ENCODE results near the gene EIF5B.

EIF5B gene

DNA sequence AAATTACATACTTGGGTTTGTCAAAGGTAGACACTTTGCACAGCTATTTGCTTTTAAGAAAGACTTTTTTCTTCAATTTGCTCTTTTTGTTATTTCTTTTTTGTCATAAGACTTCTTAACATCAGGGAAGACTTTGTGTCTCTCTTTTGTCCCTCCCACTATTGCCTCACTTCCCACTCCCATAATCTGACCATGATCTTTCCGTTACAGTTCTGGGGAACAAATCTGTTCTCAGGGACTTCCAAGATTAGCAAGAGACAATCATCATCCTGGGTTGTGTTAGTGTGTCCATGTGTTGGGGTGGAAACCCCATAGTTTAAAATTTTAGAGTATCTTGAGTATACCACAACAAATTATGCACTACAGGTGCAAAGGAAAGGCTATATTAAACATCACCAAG lies 77.4 kb downstream of the EIF5B start:
- DNase-seq (ENCODE audit: low read depth), result no peak

DNA sequence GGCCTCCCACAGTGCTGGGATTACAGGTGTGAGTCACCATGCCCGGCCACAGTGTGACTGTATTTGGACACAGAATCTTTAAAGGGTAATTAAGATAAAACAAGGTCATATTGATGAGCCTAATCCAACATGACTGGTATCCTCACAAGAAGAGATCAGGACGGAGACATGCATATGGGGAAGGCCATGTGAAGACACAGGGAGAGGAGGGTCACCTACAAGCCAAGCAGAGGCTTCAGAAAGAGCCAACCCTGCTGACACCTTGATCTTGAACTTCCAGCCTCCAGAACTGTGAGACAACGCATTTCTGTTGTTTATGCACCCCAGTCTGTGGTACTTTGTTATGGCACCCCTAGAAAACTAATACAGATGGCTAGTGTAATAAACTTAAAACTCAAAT lies 80.2 kb downstream of the EIF5B start:
- DNase-seq (ENCODE audit: low read depth), result no peak

DNA sequence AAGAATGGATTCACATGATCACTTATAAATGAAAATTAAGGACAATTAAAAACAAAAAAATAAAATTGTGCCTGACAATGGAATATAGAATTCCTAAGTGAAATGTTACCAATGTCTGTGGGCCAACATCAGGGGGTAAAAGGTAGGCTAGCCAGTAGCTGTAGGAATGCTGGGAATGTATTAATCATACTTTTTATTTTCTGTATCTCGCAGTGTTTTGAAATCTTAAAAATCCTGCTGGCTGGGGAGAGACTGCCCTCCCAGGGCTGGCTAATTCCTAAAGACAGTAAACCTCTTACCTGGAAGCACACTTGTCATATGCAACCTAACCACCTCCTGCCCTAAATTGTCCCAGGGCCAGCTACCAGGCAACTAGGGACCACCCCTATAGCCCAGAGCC lies 82.8 kb downstream of the EIF5B start:
- no peak for DNase-seq (ENCODE audit: low read depth)

DNA sequence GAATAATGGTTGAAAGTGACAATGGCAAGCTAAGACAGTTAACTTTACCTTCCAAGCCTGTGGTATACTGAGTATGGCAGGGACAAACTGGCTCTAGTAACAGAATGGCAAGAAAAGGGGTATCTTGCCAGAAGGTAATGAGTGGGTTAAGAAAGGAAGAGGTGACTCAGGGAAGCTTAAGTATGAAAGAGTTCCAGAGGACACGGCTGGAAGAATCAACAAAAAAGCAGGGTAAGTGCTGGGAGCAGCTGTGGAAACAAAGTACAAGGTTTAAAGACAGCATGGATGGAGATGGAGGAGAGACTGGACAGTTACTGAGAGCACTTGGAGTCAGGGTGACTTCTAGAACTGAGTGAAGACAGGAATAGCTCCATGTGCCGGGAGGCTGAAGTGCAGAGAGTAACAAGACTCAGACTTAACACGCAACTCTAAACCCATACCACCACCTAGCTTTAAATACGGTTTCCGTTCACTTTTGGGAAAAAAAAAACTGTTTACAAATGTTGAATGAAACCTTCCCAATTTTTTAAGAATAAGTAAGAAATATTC lies 83.6 kb downstream of the EIF5B start:
- DNase-seq (ENCODE audit: low read depth), result no peak

DNA sequence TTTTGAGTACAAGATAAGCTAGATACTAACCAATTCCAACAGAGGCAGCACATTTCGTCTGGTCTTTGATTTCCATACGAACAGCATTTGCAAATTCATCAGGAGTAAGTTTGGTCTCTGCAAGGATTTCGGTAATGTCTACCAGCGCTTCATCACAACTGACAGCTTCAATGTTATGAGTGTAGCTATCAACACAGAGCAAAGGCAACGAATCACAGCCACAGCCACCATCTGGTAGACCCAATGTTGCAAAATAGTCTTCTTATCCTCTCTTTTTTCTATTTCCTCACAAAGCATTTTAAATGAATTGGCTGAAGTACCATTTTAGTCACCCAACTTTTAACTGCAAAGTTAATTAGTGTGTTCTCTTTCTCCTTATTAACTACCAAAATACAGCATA lies 84.3 kb downstream of the EIF5B start:
- DNase-seq (ENCODE audit: low read depth), result no peak

DNA sequence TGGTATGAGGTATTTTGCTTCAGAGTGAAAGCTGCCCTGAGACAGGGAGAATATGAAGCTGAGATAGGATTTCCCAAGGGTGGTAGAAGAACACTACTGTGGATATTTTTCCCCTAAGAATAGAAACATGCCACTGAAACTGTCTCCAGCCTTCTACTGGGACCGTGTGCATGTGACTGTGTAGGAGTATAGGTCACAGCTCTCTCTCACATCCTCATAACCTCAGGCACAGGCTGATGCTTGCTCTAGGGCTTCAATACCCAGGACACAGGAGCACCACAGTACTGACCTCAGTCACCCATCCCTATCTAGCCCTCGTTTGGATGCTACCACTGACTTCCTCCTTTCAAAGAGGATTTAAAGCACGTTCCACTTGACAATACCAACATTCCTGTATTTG lies 85.4 kb downstream of the EIF5B start:
- DNase-seq (ENCODE audit: low read depth), result no peak

DNA sequence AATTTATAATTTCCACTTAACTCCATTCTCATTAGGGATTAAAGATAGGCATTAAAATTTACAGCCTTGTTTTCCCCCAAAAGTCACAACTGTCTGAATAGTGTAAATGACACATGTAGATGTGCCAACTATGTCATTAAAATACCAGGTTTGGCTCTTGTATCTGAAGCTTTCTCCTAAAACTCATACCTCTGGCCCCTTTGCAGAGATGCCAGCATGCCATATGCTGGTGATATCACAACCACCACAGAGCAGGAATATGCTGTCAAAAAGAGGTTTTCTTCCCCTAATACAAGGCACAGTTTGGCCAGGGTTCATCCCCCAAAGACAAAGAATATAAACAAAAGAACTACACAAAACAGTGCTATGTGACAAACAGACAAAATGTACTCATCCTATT lies 87.2 kb downstream of the EIF5B start:
- DNase-seq (ENCODE audit: low read depth), result no peak

DNA sequence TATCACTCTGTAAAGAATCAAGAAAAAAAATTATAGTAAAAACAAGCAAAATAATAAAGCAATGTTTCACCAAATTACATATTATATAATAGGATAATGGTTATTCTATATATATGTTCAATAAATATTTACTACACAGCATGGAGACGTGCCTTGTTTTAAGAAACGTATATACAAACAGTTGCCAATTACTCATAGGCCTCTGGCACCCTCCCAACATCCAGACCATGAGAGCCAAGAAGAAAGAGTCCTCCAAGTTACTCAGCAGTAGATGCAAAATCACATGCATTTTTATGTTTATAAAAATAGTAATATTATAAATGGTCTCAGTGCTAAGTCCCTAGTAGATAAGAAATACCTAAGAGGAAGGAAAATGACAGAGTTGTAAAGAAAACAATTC lies 87.8 kb downstream of the EIF5B start:
- DNase-seq (ENCODE audit: low read depth), result no peak

DNA sequence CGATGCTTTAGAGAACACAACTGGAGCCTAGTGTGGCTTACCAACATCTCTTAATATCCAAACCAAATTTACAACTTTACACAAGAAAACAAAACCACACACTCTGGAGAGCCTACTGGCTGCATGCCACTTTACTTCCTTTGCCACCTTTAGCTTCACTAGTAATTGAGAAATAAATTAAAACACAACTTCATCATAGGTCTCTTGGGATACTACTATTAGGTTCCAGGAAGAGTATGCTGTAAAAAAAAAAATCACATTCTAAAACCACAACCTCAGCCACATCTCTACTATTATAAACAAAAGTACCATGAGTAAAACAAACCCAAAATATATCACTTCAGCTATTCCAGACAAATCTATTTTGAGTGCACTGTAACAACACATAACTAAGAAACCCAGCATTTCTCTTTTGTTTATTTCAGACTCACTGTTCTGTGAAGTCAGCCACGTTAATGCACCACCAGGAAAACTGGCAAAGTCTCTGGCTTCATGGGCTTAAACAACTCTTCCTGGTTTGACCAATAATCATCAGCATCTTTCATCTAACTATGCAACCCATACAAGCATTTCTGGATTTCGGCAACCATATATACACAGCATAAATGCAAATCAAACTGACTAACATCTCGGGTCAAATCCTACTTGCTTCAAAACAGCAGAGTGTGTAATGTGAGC lies 93.6 kb downstream of the EIF5B start:
- DNase-seq (ENCODE audit: low read depth), result no peak

DNA sequence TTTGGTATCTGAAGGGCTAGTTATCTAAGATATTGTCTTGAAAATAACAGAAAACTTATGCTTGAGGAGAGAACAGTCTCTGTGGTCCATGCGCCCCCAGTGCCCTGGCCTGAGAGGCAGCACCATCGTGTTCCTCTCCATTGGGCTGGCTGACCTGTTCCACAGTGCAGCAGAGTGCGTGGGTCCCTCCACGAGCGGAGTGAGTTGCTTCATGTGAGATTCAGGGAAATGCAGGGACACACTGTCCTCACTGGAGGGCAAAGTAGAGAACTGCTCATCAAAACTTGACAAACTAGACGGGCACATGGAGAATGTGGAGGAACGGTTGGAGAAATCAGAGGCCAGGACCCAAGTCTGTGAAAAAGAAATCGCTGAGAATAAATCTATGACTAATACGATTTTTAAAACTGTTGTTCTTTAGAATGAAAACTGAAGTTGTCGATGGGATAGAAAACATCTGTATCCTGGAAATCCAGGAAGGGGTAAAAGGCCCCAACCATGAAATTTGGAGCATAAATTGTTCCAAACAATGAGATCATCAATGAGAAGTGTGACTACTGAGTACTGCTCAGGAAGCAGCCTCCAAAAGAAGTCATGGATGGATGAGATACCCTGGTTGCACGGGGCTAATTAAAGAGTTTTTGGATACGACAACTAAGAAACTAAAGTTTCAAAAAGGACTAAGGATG lies 94.5 kb downstream of the EIF5B start:
- no peak for DNase-seq (ENCODE audit: low read depth)

DNA sequence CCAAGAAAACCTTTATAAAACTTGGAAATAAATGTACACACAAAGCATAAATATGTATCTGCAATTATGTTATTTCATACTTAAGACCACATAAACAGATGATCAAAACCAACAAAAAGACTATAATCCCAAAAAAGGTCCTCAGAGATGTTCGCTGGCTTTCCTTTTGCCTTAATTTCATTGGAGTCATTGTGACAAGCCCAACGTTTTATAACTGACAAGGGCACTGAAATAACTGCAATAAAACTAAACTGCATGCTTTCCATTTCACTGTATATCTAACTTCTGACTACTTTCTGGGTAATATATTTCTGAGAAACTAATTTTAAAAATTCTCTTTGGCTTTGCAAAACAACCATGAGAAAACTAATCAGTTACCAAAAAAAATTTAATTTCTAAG lies 96.2 kb downstream of the EIF5B start:
- no peak for DNase-seq (ENCODE audit: low read depth)

DNA sequence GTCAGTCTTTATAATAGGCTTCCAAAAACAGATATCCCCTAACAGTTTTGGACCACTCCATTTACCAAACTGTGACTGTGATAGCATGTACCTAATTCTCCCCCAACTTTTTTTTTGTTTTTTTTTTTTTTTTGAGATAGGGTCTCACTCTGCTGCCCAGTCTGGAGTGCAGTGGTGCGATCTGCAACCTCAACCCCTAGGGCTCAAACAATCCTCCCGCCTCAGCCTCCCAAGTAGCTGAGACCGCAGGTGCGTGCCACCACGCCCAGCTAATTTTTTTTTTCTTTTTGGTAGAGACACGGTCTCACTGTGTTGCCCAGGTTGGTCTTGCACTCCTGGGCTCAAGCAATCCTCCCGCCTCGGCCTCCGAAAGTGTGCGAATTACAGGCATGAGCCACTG lies 99.7 kb downstream of the EIF5B start:
- DNase-seq (ENCODE audit: low read depth), result no peak

DNA sequence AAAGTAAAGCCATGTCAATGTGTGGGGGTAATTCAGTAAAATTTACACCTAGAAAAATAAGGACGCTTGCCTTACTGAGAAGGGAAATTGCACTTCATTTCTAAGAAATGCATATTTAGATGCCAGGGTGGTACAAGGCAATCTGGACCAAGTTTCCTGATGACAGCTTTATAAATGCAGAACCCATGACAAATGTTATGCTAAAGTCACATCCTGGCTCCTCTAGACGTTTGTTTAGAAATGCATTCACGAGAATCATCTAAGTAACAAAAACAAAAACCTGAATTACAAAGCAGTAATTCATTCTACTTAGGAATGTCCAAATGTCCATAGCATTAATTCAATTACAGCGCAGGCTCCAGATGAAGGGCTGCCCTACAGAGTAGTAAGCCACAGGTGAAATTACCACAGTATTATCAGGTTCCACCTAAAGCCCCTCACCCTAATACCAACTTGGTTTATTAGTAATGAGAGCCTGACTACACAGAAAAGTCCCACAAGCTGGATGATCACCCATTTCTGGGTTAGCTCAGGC lies 102.8 kb downstream of the EIF5B start:
- DNase-seq (ENCODE audit: low read depth), result no peak

DNA sequence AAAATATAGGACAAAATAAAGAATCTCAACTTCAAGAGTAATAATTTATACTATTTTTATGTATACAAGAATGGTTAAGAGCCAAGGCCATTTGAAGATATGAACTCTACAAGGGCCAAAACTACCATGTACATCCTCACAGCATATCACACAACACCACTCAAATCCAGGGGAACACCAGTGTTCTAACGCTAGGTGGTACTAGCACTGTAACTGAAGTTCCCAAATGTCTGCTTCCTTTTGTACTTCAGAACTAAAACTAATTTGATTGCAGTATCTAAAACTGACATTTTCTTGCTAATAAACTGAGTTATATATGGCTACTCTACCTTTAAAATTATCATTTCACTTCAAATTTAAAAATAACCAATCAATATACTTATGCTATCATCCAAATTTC lies 105.6 kb downstream of the EIF5B start:
- DNase-seq (ENCODE audit: low read depth), result no peak

DNA sequence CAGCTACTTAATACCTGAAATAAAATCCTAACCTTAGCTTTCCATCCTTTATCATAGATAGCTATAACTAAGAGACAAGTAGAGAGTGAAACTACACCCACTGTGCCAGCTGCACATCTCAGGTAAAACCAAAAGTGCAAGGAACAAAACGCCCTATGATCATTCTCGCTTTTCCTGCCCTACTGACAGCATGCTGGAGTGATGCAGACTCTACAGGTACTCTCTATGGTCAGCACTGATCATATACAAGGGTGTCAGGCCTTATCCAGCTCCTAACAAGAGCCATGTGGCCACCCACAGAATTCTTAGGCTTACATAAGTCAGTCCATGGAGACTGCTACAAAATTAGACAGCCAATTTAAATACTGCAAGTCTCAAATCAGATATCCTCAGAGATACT lies 107.0 kb downstream of the EIF5B start:
- DNase-seq (ENCODE audit: low read depth), result no peak

DNA sequence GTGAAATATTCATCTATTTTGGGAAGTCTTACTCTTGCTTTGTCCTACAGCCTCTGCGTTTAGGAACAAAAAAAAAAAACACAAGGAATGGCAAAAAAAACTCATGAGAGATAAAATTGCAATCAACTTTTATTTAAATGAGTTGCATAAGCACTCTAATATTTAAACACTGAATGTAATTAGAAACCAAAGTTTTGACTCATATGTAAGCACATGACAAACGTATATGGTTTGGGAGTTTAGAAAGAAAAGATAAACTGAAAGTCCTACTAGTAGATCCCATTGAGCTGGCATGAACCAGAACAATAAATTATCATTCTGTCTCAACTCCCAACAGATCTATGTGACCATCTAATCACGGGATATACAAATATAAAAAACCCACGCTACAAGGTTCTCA lies 107.9 kb downstream of the EIF5B start:
- DNase-seq (ENCODE audit: low read depth), result no peak

DNA sequence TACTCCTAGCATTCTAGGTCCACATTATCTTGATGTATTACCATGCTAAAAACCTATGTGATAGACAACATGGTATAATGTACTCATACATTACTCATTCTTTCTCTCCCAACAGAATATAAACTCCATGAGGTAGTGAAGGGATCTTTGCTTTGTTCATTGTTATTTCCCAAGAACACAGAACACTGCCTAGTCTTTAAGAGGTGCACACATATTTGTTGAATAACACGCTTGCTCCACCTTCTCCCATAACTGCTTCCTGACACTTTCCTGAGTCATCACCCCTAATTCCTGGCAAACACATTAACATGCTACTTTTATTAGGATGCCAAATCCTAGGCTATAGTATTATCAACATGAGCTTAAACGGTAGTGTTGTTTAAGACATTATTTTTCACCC lies 111.4 kb downstream of the EIF5B start:
- no peak for DNase-seq (ENCODE audit: low read depth)

DNA sequence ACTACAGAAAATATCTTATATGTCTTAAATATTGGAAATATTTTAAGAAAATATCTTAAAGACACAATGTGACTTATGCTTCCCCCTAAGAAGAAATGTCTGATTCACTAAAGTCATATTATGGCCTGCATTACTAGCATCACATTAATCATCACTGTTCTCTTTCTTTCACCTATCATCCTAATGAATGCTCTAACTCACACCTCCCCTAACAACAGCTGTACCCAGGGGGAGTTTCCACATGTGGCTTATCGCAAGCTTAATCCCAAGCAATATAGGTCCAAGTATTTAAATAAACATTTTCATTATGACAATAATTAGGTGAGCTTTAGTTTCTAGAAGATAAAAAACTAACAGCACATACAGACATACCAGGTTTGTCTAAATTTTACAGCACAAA lies 113.0 kb downstream of the EIF5B start:
- DNase-seq (ENCODE audit: low read depth), result no peak

Data from activated T-cell treated with anti-CD3 and anti-CD28 coated beads for 1 hour (primary cell).